Spleen (tissue), 7 donors: Measurements from ENCODE around the gene PTPRG.

Experiments used
- CTCF ChIP-seq, 11 experiments: fragments of 200-600 bp in 7 of 11; fragments of 450-650 bp in 4 of 11; sonication (generic) in 4 of 11; IDR thresholded peaks in 8 of 11; conservative IDR thresholded peaks in 3 of 11; 1 replicate in 7 of 11; 2 replicates in 4 of 11; pipeline versions ENCODE4 v1.4.0 to v1.8.0; 2016 to 2021; ENCODE audit warnings: antibody characterized with exemption in 11 of 11, inconsistent platforms in 4 of 11, mild to moderate bottlenecking in 1 of 11
- POLR2A ChIP-seq, 3 donors: fragments of 450-650 bp; IDR thresholded peaks; one replicate each; pipeline ENCODE4 v1.5.1; 2017; ENCODE audit warnings: antibody characterized with exemption in 3 of 3, mild to moderate bottlenecking in 1 of 3
- POLR2AphosphoS5 ChIP-seq, 3 donors: sonication (generic); formaldehyde crosslinking; IDR thresholded peaks; one replicate each; pipeline ENCODE4 v1.5.1; 2017; ENCODE audit warnings: antibody characterized with exemption in 3 of 3
- donor health status: DM: no; HTN: no; CAD: no; lungs with moderate emphysema.
- donor health status: DM: no; HTN: no; CAD: no.
- donor health status: DM: no; HTN: no; CAD: no.

- no peak for TF ChIP-seq POLR2A (IDR thresholded peaks at IDR 0.05)
- TF ChIP-seq POLR2AphosphoS5 (IDR thresholded peaks at IDR 0.05) = no peak
- TF ChIP-seq CTCF (IDR thresholded peaks at IDR 0.05 in 8 of 11, conservative IDR thresholded peaks at IDR 0.05 in 3 of 11) = no peak
Observed at GRCh38 chr3:61664105-61664482, 102.7 kb downstream of the PTPRG start.
